Caco-2 (cell line): ENCODE measurements around the gene SHC3. TPM values are rescaled to one million over a fixed set of nuclear protein-coding genes. Genes with fewer than 3 reads are reported as not detected.

ENCODE experiments used
- BruUV-seq: library from RNA; stranded (reverse); fragments of 400-500 nt; replicated peaks from 2 replicates; lab custom pipeline; 2021; lab: Mats Ljungman, UMichigan
- CTCF ChIA-PET: fragments of 300-600 bp; sonication (Branson Sonifier 250); formaldehyde crosslinking; loops from one replicate; lab custom pipeline; 2022; ENCODE audit warnings: antibody characterized with exemption; lab: Charles Lee
- POLR2A ChIA-PET: fragments of 300-600 bp; sonication (Branson Sonifier 250); formaldehyde crosslinking; loops from one replicate; lab custom pipeline; 2022; ENCODE audit warnings: antibody characterized with exemption; lab: Charles Lee
- DNase-seq, 2 experiments: peaks; one replicate each; pipeline versions ENCODE4 v3.0.0 to v3.0.0-alpha.2; 2020 to 2022
- H3K27me3 ChIP-seq: replicated peaks from 2 replicates; pipeline ENCODE4 v1.6.0; 2011; ENCODE audit warnings: low read length; ENCODE audit not compliant: control insufficient read depth, insufficient read depth
- H3K36me3 ChIP-seq: 2 replicates; pipeline ENCODE4 v1.5.1; 2011; ENCODE audit warnings: low read length; ENCODE audit not compliant: control insufficient read depth, insufficient read depth
- H3K4me1 ChIP-seq: fragments of 250-450 bp; sonication (Bioruptor Pico); 2 replicates; pipeline ENCODE4 v1.5.1; 2020; ENCODE audit warnings: mild to moderate bottlenecking
- H3K4me3 ChIP-seq: 2 replicates; pipeline ENCODE4 v1.5.1; 2011; ENCODE audit warnings: low read depth, mild to moderate bottlenecking, control low read depth, low read length
- H3K9me3 ChIP-seq: fragments of 250-450 bp; sonication (Bioruptor Pico); 2 replicates; pipeline ENCODE4 v1.5.1; 2020; ENCODE audit warnings: mild to moderate bottlenecking, moderate library complexity
- H3K27ac Mint-ChIP-seq: one replicate; pipeline ENCODE4 v1.8.0; 2022; ENCODE audit warnings: mixed read lengths; ENCODE audit not compliant: unreplicated experiment
- H3K27me3 Mint-ChIP-seq: one replicate; pipeline ENCODE4 v1.8.0; 2022; ENCODE audit warnings: mixed read lengths; ENCODE audit not compliant: insufficient read depth, unreplicated experiment
- H3K36me3 Mint-ChIP-seq: one replicate; pipeline ENCODE4 v1.8.0; 2022; ENCODE audit warnings: mild to moderate bottlenecking, mixed read lengths; ENCODE audit not compliant: insufficient read depth, unreplicated experiment
- H3K4me1 Mint-ChIP-seq: one replicate; pipeline ENCODE4 v1.8.0; 2022; ENCODE audit warnings: low read depth, mixed read lengths; ENCODE audit not compliant: unreplicated experiment
- H3K4me3 Mint-ChIP-seq: one replicate; pipeline ENCODE4 v1.8.0; 2022; ENCODE audit warnings: mild to moderate bottlenecking, moderate library complexity, mixed read lengths; ENCODE audit not compliant: unreplicated experiment
- H3K9me3 Mint-ChIP-seq: one replicate; pipeline ENCODE4 v1.8.0; 2022; ENCODE audit warnings: mixed read lengths; ENCODE audit not compliant: unreplicated experiment
- intact Hi-C: fragments of 100-400 bp; cut with micrococcal nuclease; formaldehyde crosslinking; loops from one replicate; pipeline ENCODE4 v1.10.0; 2022; ENCODE audit not compliant: unreplicated experiment
- total RNA-seq: library from RNA; stranded (reverse); gene quantifications from 2 replicates; pipeline ENCODE4 v1.2.3, GENCODE V29; 2022
- TF ChIP-seq, protein P1 (sequence below), 2 experiments: fragments of 200-600 bp in 1 of 2; IDR thresholded peaks; 1 replicate in 1 of 2; 2 replicates in 1 of 2; pipeline versions ENCODE4 v1.5.1 to v1.8.0; 2011 to 2022; ENCODE audit warnings: antibody characterized with exemption in 1 of 2, control low read depth in 1 of 2, inconsistent platforms in 1 of 2, low read depth in 1 of 2, low read length in 1 of 2, mild to moderate bottlenecking in 1 of 2, moderate library complexity in 1 of 2; ENCODE audit not compliant: insufficient read depth in 1 of 2, severe bottlenecking in 1 of 2, unreplicated experiment in 1 of 2

Gene SHC3
- total RNA-seq, 1 experiment from 2014 or later, result 0.20 TPM

DNA sequence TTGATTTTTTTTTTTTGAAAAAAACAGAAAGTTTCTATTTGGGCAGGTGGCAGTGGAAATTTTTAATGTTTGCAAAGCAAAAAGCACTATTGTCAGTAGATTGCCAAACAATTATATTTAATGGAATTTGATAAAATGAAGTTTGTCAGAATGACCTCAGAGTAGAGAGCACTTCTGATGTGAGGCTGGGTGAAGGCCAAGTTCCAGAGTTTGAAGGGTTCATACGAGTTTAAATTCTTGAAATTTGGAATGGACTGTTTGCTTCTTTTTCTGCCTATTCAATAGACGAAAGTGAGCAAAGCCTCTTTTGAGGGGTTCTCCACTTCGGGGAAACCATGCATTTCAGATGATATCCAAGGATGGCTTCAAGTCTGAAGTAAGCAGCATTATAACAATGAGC, 7.4 kb downstream of the SHC3 start:
- CTCF ChIA-PET, result no interaction called here
- Mint-ChIP-seq H3K4me1 (no peaks in the 10 kb centered on the region), H3K9me3 (no peaks in the 10 kb centered on the region), H3K27ac (no peak overlapping the region), H3K27me3 (no peaks in the 10 kb centered on the region), H3K36me3 (no peaks in the 10 kb centered on the region), H3K4me3 (no peak overlapping the region)
- H3K36me3 ChIP-seq, result no peaks in the 10 kb centered on the region
- BruUV-seq, result no TSS peak
- no peak for DNase-seq
- H3K9me3 ChIP-seq, result no peaks in the 10 kb centered on the region
- H3K4me1 ChIP-seq, result no peaks in the 10 kb centered on the region
- TF ChIP-seq, protein P1, sequence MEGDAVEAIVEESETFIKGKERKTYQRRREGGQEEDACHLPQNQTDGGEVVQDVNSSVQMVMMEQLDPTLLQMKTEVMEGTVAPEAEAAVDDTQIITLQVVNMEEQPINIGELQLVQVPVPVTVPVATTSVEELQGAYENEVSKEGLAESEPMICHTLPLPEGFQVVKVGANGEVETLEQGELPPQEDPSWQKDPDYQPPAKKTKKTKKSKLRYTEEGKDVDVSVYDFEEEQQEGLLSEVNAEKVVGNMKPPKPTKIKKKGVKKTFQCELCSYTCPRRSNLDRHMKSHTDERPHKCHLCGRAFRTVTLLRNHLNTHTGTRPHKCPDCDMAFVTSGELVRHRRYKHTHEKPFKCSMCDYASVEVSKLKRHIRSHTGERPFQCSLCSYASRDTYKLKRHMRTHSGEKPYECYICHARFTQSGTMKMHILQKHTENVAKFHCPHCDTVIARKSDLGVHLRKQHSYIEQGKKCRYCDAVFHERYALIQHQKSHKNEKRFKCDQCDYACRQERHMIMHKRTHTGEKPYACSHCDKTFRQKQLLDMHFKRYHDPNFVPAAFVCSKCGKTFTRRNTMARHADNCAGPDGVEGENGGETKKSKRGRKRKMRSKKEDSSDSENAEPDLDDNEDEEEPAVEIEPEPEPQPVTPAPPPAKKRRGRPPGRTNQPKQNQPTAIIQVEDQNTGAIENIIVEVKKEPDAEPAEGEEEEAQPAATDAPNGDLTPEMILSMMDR (IDR thresholded peaks at IDR 0.05; ENCODE audit: insufficient read depth in 1 of 2, low read depth in 1 of 2, low read length in 1 of 2, severe bottlenecking in 1 of 2, unreplicated experiment in 1 of 2), result no peak
- H3K4me3 ChIP-seq, result no peak overlapping the region
- intact Hi-C loops, result no loop called here
- POLR2A ChIA-PET, result no interaction called here
- no peaks in the 10 kb centered on the region for H3K27me3 ChIP-seq

- ChIA-PET CTCF (no interaction called here), POLR2A (no interaction called here)
- no peaks in the 10 kb centered on the region for H3K36me3 ChIP-seq
- H3K4me1 ChIP-seq, result no peaks in the 10 kb centered on the region
- TF ChIP-seq, protein P1 (IDR thresholded peaks at IDR 0.05; ENCODE audit: insufficient read depth in 1 of 2, low read depth in 1 of 2, low read length in 1 of 2, severe bottlenecking in 1 of 2, unreplicated experiment in 1 of 2), result no peak
- intact Hi-C loops, result no loop called here
- H3K36me3 Mint-ChIP-seq, result no peaks in the 10 kb centered on the region
- H3K4me3 Mint-ChIP-seq, result no peak overlapping the region
- no peak overlapping the region for H3K4me3 ChIP-seq
- H3K27me3 ChIP-seq, result no peaks in the 10 kb centered on the region
- DNase-seq, result no peak
- no peaks in the 10 kb centered on the region for H3K4me1 Mint-ChIP-seq
- H3K27ac Mint-ChIP-seq, result no peak overlapping the region
- no peaks in the 10 kb centered on the region for H3K9me3 Mint-ChIP-seq
- BruUV-seq, result no TSS peak
- no peaks in the 10 kb centered on the region for H3K9me3 ChIP-seq
- no peaks in the 10 kb centered on the region for H3K27me3 Mint-ChIP-seq
Measured at GRCh38 chr9:89168901-89169813, 9.5 kb downstream of the SHC3 start.

DNA sequence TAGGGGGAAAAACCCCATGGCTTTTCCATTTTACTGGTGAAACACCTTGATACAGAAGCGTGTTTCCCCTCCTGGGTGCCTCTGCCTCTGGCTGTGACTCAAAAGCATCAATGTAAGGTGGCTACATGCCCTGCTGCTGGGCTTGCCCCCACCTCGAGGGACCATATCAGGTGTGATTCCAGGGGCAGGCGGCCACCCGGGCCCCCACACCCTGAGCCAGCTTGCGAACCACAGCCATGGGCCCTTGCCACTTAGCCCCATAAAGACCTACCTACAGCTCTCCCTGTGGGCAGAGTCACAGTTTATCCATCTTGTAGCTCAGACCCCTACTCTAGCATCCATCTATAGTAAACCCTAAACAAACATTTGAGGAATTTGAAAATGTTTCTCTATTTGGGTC, 10.8 kb downstream of the SHC3 start:
- intact Hi-C loops, result no loop called here
- CTCF ChIA-PET, result no interaction called here
- H3K9me3 Mint-ChIP-seq, result no peaks in the 10 kb centered on the region

More for the DNA sequence above, 10.8 kb downstream of the SHC3 start:
- TF ChIP-seq, protein P1 (IDR thresholded peaks at IDR 0.05; ENCODE audit: insufficient read depth in 1 of 2, low read depth in 1 of 2, low read length in 1 of 2, severe bottlenecking in 1 of 2, unreplicated experiment in 1 of 2), result no peak
- BruUV-seq, result no TSS peak
- Mint-ChIP-seq H3K27ac (no peak overlapping the region), H3K27me3 (no peaks in the 10 kb centered on the region), H3K4me1 (no peaks in the 10 kb centered on the region), H3K4me3 (no peak overlapping the region), H3K36me3 (no peaks in the 10 kb centered on the region)
- Histone ChIP-seq H3K27me3 (no peaks in the 10 kb centered on the region), H3K4me3 (no peak overlapping the region), H3K36me3 (no peaks in the 10 kb centered on the region), H3K4me1 (no peaks in the 10 kb centered on the region), H3K9me3 (no peaks in the 10 kb centered on the region)
- DNase-seq, result no peak
- POLR2A ChIA-PET, result no interaction called here
